HL-60 (cell line): ENCODE measurements around the gene CDK19.

ENCODE experiments used
- POLR2AphosphoS5 ChIP-seq: IDR thresholded peaks from 2 replicates; pipeline ENCODE4 v1.6.1; 2012; ENCODE audit warnings: low read depth
- SPI1 ChIP-seq: IDR thresholded peaks from 2 replicates; pipeline ENCODE4 v1.6.1; 2012; ENCODE audit warnings: low read depth, mild to moderate bottlenecking, borderline replicate concordance
- TF ChIP-seq, protein P1 (sequence below): IDR thresholded peaks from one replicate; pipeline ENCODE4 v1.5.1; 2011; ENCODE audit warnings: low read length, control low read depth, inconsistent platforms; ENCODE audit not compliant: insufficient read depth
- TF ChIP-seq, protein P2 (sequence below): IDR thresholded peaks from 2 replicates; pipeline ENCODE4 v1.6.1; 2012; ENCODE audit warnings: low read depth; ENCODE audit not compliant: insufficient replicate concordance

DNA sequence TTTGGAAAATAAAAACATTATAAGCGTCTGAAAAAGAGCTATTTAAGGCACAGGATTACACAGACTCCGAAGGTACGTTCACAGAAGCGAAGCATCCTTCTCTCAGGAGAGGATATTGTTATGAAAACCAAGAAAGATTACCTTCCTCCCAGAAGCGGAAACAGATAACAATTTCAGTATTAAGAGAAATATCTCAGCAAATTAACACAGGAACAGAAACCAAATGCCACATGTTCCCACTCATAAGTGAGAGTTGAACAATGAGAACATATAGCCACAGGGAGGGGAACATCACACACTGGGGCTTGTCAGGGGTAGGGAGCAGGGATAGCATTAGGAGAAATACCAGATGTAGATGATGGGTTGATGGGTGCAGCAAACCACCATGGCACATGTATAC, 109.7 kb downstream of the CDK19 start:
- TF ChIP-seq, protein P1, sequence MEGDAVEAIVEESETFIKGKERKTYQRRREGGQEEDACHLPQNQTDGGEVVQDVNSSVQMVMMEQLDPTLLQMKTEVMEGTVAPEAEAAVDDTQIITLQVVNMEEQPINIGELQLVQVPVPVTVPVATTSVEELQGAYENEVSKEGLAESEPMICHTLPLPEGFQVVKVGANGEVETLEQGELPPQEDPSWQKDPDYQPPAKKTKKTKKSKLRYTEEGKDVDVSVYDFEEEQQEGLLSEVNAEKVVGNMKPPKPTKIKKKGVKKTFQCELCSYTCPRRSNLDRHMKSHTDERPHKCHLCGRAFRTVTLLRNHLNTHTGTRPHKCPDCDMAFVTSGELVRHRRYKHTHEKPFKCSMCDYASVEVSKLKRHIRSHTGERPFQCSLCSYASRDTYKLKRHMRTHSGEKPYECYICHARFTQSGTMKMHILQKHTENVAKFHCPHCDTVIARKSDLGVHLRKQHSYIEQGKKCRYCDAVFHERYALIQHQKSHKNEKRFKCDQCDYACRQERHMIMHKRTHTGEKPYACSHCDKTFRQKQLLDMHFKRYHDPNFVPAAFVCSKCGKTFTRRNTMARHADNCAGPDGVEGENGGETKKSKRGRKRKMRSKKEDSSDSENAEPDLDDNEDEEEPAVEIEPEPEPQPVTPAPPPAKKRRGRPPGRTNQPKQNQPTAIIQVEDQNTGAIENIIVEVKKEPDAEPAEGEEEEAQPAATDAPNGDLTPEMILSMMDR = no peak
- no peak for TF ChIP-seq POLR2AphosphoS5
- TF ChIP-seq, protein P2, sequence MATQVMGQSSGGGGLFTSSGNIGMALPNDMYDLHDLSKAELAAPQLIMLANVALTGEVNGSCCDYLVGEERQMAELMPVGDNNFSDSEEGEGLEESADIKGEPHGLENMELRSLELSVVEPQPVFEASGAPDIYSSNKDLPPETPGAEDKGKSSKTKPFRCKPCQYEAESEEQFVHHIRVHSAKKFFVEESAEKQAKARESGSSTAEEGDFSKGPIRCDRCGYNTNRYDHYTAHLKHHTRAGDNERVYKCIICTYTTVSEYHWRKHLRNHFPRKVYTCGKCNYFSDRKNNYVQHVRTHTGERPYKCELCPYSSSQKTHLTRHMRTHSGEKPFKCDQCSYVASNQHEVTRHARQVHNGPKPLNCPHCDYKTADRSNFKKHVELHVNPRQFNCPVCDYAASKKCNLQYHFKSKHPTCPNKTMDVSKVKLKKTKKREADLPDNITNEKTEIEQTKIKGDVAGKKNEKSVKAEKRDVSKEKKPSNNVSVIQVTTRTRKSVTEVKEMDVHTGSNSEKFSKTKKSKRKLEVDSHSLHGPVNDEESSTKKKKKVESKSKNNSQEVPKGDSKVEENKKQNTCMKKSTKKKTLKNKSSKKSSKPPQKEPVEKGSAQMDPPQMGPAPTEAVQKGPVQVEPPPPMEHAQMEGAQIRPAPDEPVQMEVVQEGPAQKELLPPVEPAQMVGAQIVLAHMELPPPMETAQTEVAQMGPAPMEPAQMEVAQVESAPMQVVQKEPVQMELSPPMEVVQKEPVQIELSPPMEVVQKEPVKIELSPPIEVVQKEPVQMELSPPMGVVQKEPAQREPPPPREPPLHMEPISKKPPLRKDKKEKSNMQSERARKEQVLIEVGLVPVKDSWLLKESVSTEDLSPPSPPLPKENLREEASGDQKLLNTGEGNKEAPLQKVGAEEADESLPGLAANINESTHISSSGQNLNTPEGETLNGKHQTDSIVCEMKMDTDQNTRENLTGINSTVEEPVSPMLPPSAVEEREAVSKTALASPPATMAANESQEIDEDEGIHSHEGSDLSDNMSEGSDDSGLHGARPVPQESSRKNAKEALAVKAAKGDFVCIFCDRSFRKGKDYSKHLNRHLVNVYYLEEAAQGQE = no peak
- TF ChIP-seq SPI1 = no peak
